Prostate gland (tissue), 2 donors: ENCODE measurements around the gene PUS10.

ENCODE experiments used
- POLR2A ChIP-seq: fragments of 450-650 bp; IDR thresholded peaks from one replicate; pipeline ENCODE4 v1.6.1; 2016; ENCODE audit warnings: antibody characterized with exemption, mild to moderate bottlenecking
- POLR2AphosphoS5 ChIP-seq: sonication (generic); formaldehyde crosslinking; IDR thresholded peaks from one replicate; pipeline ENCODE4 v1.6.1; 2017; ENCODE audit warnings: antibody characterized with exemption
- TF ChIP-seq, protein P1 (sequence below), 4 experiments: fragments of 200-600 bp in 2 of 4; fragments of 450-650 bp in 2 of 4; sonication (generic) in 2 of 4; IDR thresholded peaks; 1 replicate in 3 of 4; 2 replicates in 1 of 4; pipeline ENCODE4 v1.5.1; 2016 to 2019; ENCODE audit warnings: antibody characterized with exemption in 4 of 4, mild to moderate bottlenecking in 2 of 4, moderate library complexity in 2 of 4

DNA sequence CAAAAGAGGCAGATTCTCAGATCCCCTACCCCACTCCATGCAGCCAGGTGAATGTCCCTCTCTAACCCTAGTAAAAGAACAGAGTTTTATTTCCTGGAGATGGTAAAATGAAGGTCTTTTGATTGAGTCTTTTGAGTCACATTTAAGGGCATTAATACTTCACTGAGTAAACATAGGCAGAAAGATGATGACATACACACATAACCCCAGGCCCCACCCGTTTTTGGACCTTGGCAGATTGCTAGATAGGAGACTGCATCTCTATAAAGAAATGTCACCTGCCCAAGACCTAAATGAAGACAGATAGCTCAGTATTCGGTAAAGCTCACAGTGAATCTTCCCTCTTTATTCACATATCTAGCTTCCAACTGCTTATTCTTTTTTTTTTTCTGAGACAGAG lies 28.8 kb downstream of the PUS10 start:
- TF ChIP-seq POLR2A (no peak), POLR2AphosphoS5 (no peak)
- TF ChIP-seq, protein P1, sequence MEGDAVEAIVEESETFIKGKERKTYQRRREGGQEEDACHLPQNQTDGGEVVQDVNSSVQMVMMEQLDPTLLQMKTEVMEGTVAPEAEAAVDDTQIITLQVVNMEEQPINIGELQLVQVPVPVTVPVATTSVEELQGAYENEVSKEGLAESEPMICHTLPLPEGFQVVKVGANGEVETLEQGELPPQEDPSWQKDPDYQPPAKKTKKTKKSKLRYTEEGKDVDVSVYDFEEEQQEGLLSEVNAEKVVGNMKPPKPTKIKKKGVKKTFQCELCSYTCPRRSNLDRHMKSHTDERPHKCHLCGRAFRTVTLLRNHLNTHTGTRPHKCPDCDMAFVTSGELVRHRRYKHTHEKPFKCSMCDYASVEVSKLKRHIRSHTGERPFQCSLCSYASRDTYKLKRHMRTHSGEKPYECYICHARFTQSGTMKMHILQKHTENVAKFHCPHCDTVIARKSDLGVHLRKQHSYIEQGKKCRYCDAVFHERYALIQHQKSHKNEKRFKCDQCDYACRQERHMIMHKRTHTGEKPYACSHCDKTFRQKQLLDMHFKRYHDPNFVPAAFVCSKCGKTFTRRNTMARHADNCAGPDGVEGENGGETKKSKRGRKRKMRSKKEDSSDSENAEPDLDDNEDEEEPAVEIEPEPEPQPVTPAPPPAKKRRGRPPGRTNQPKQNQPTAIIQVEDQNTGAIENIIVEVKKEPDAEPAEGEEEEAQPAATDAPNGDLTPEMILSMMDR (IDR thresholded peaks at IDR 0.05), result no peak
